HEK293 (cell line): Measurements from ENCODE around the gene CHST12.

Experiments used
- CTCF ChIP-seq: fragments of 450-650 bp; formaldehyde crosslinking; IDR thresholded peaks from 2 replicates; pipeline ENCODE4 v1.5.1; 2016; ENCODE audit warnings: missing biosample characterization, missing genetic modification characterization
- KLF16 ChIP-seq: fragments of 450-650 bp; formaldehyde crosslinking; IDR thresholded peaks from 2 replicates; pipeline ENCODE4 v1.5.1; 2017; ENCODE audit warnings: missing biosample characterization, missing genetic modification characterization
- SCRT1 ChIP-seq: fragments of 450-650 bp; formaldehyde crosslinking; IDR thresholded peaks from 2 replicates; pipeline ENCODE4 v1.5.1; 2016; ENCODE audit warnings: missing biosample characterization, missing genetic modification characterization, borderline replicate concordance
- ZBTB1 ChIP-seq: fragments of 450-650 bp; formaldehyde crosslinking; IDR thresholded peaks from 2 replicates; pipeline ENCODE4 v1.5.1; 2016; ENCODE audit warnings: missing biosample characterization, missing genetic modification characterization
- ZNF23 ChIP-seq: fragments of 450-650 bp; formaldehyde crosslinking; IDR thresholded peaks from 2 replicates; pipeline ENCODE4 v1.5.1; 2016; ENCODE audit warnings: missing biosample characterization, missing genetic modification characterization, borderline replicate concordance
- ZNF510 ChIP-seq: fragments of 450-650 bp; formaldehyde crosslinking; IDR thresholded peaks from 2 replicates; pipeline ENCODE4 v1.5.1; 2018; ENCODE audit warnings: mild to moderate bottlenecking, missing genetic modification characterization, missing biosample characterization; ENCODE audit not compliant: insufficient replicate concordance
- ZNF555 ChIP-seq: fragments of 450-650 bp; formaldehyde crosslinking; conservative IDR thresholded peaks from 2 replicates; pipeline ENCODE4 v1.5.1; 2017; ENCODE audit warnings: missing biosample characterization, mild to moderate bottlenecking, missing genetic modification characterization, inconsistent platforms
- ZNF792 ChIP-seq: fragments of 450-650 bp; formaldehyde crosslinking; IDR thresholded peaks from 2 replicates; pipeline ENCODE4 v1.5.1; 2016; ENCODE audit warnings: missing biosample characterization, missing genetic modification characterization

DNA sequence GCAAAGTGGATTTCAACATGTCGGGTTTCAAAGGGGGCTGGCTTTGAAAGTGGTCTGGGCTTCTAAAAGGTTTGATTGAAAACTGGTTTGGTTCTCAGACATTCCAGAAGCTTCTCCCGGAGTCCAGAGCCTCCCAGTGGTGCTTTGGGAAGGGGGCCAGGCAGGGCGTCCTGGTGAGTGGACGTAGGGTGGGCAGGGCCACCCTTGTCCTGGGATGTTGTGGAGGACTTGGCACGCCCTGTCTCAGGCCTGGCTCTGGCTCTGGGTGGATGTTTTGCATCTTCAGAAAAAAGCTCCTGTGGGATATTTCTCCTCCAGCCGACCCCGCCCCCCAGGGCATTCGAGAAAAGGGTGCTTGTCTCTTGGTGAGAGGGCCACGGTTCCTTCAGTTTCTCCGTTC lies 41.6 kb downstream of the CHST12 start:
- TF ChIP-seq ZNF792 (no peak), ZNF510 (no peak), SCRT1 (tag by site-specific recombination) (no peak), CTCF (no peak), ZNF23 (tag by site-specific recombination) (no peak), ZBTB1 (no peak), KLF16 (no peak), ZNF555 (tag by site-specific recombination) (no peak)
